GM12878 (cell line): ENCODE measurements around the gene SEL1L3. TPM values are rescaled to one million over a fixed set of nuclear protein-coding genes. Genes with fewer than 3 reads are reported as not detected.

ENCODE experiments used
- ATAC-seq: fragments of 200-7000 bp; cut with Tn5 transposase; 3 replicates; pipeline ENCODE4 v1.9.1; 2020; ENCODE audit warnings: mild to moderate bottlenecking, moderate library complexity
- BruUV-seq: library from RNA; stranded (reverse); fragments of 400-500 nt; replicated peaks from 2 replicates; lab custom pipeline; 2021; lab: Mats Ljungman, UMichigan
- CTCF ChIA-PET: fragments of 300-600 bp; sonication (Branson Sonifier 250); formaldehyde crosslinking; extraction: SDS; loops from one replicate; lab custom pipeline; 2021; ENCODE audit warnings: inconsistent platforms; lab: Yijun Ruan, JAX
- POLR2A ChIA-PET: fragments of 350-600 bp; formaldehyde crosslinking; extraction: SDS; loops from one replicate; lab custom pipeline; 2021; ENCODE audit warnings: inconsistent platforms; lab: Charles Lee
- RAD21 ChIA-PET: fragments of 300-600 bp; sonication (Branson Sonifier 250); formaldehyde crosslinking; loops from one replicate; lab custom pipeline; 2023; ENCODE audit warnings: antibody characterized with exemption; ENCODE audit not compliant: unreplicated experiment; lab: Charles Lee
- SMC1A ChIA-PET: fragments of 300-600 bp; sonication (Branson Sonifier 250); formaldehyde crosslinking; loops from one replicate; lab custom pipeline; 2023; ENCODE audit not compliant: unreplicated experiment, uncharacterized antibody; lab: Charles Lee
- DNase-seq: peaks from one replicate; pipeline ENCODE4 v3.0.0-alpha.2; 2011; ENCODE audit warnings: low read depth, low spot score
- FAIRE-seq: peaks from 3 replicates; lab custom pipeline; 2011; peaks lifted over from hg19 to GRCh38; lab: Jason Lieb, UNC
- H2AFZ ChIP-seq: 2 replicates; pipeline ENCODE4 v1.6.0; 2011; ENCODE audit warnings: low read depth, low read length, control low read depth; ENCODE audit not compliant: control insufficient read depth
- H3K27ac ChIP-seq: 2 replicates; pipeline ENCODE4 v1.5.1; 2011; ENCODE audit warnings: control low read depth; ENCODE audit not compliant: control insufficient read depth, insufficient read depth
- H3K27me3 ChIP-seq, 2 experiments: replicated peaks in 1 of 2; 2 replicates each; pipeline versions ENCODE4 v1.6.0 to v1.6.1; 2011; ENCODE audit warnings: low read length in 1 of 2; ENCODE audit not compliant: control insufficient read depth in 2 of 2, insufficient read depth in 2 of 2
- H3K36me3 ChIP-seq, 2 experiments: 2 replicates each; pipeline ENCODE4 v1.5.1; 2011; ENCODE audit warnings: low read length in 1 of 2; ENCODE audit not compliant: control insufficient read depth in 2 of 2, insufficient read depth in 2 of 2
- H3K4me1 ChIP-seq: 2 replicates; pipeline ENCODE4 v1.6.1; 2011; ENCODE audit warnings: mild to moderate bottlenecking, low read length, moderate library complexity, mixed read lengths; ENCODE audit not compliant: control insufficient read depth, insufficient read depth
- H3K4me2 ChIP-seq: 2 replicates; pipeline ENCODE4 v1.6.0; 2011; ENCODE audit warnings: control low read depth; ENCODE audit not compliant: control insufficient read depth, insufficient read depth
- H3K4me3 ChIP-seq: fragments of 200-600 bp; sonication (generic); 2 replicates; pipeline ENCODE4 v1.5.1; 2016
- H3K79me2 ChIP-seq: 2 replicates; pipeline ENCODE4 v1.6.0; 2011; ENCODE audit warnings: low read length; ENCODE audit not compliant: control insufficient read depth, insufficient read depth
- H3K9ac ChIP-seq: 2 replicates; pipeline ENCODE4 v1.8.0; 2011; ENCODE audit warnings: low read length, control low read depth, mixed read lengths; ENCODE audit not compliant: control insufficient read depth, insufficient read depth
- H3K9me3 ChIP-seq: replicated peaks from 3 replicates; pipeline ENCODE4 v1.5.1; 2011; ENCODE audit warnings: mild to moderate bottlenecking, low read length; ENCODE audit not compliant: control insufficient read depth, insufficient read depth
- H4K20me1 ChIP-seq: 2 replicates; pipeline ENCODE4 v1.6.0; 2011; ENCODE audit not compliant: control insufficient read depth, insufficient read depth
- BHLHE40 ChIP-seq, 2 experiments: fragments of 450-650 bp in 1 of 2; IDR thresholded peaks; 2 replicates each; pipeline ENCODE4 v1.6.1; 2011 to 2017; ENCODE audit warnings: low read depth in 2 of 2, borderline replicate concordance in 1 of 2, improper control_type of control experiment in 1 of 2, low read length in 1 of 2, mild to moderate bottlenecking in 1 of 2
- BMI1 ChIP-seq: fragments of 450-650 bp; IDR thresholded peaks from 2 replicates; pipeline ENCODE4 v1.6.1; 2016; ENCODE audit warnings: mild to moderate bottlenecking, moderate library complexity, borderline replicate concordance
- CEBPB ChIP-seq, 2 experiments: fragments of 150-350 bp in 1 of 2; IDR thresholded peaks; 2 replicates each; pipeline ENCODE4 v1.6.1; 2012 to 2014; ENCODE audit warnings: low read depth in 2 of 2, low read length in 2 of 2, borderline replicate concordance in 1 of 2, inconsistent platforms in 1 of 2
- EP300 ChIP-seq, 2 experiments: fragments of 150-350 bp in 1 of 2; IDR thresholded peaks; 2 replicates each; pipeline ENCODE4 v1.6.1; 2011 to 2012; ENCODE audit warnings: low read depth in 2 of 2, low read length in 2 of 2, borderline replicate concordance in 1 of 2, improper control_type of control experiment in 1 of 2, inconsistent platforms in 1 of 2; ENCODE audit not compliant: control insufficient read depth in 1 of 2
- FOS ChIP-seq: IDR thresholded peaks from 3 replicates; pipeline ENCODE4 v1.6.1; 2011; ENCODE audit warnings: borderline replicate concordance; ENCODE audit not compliant: insufficient read length; ENCODE audit errors: extremely low read depth
- MXI1 ChIP-seq: fragments of 150-350 bp; IDR thresholded peaks from 2 replicates; pipeline ENCODE4 v1.6.1; 2011; ENCODE audit warnings: low read depth, mild to moderate bottlenecking, inconsistent platforms, low read length, improper control_type of control experiment
- NBN ChIP-seq: fragments of 450-650 bp; IDR thresholded peaks from 2 replicates; pipeline ENCODE4 v1.6.1; 2016
- NR2C1 ChIP-seq: fragments of 450-650 bp; IDR thresholded peaks from 2 replicates; pipeline ENCODE4 v1.6.1; 2017; ENCODE audit warnings: antibody characterized with exemption, mild to moderate bottlenecking, moderate library complexity
- PAX5 ChIP-seq: IDR thresholded peaks from 2 replicates; pipeline ENCODE4 v1.6.1; 2011; ENCODE audit warnings: low read depth, low read length, borderline replicate concordance
- POU2F2 ChIP-seq: IDR thresholded peaks from 3 replicates; pipeline ENCODE4 v1.6.1; 2011; ENCODE audit warnings: low read depth, mild to moderate bottlenecking, low read length, borderline replicate concordance
- STAT1 ChIP-seq: fragments of 450-650 bp; conservative IDR thresholded peaks from 2 replicates; pipeline ENCODE4 v1.6.1; 2014; ENCODE audit warnings: antibody characterized with exemption, mild to moderate bottlenecking
- TCF12 ChIP-seq: IDR thresholded peaks from 2 replicates; pipeline ENCODE4 v1.6.1; 2011; ENCODE audit warnings: low read depth, mild to moderate bottlenecking, low read length
- TCF7 ChIP-seq: IDR thresholded peaks from 2 replicates; pipeline ENCODE4 v1.6.1; 2014; ENCODE audit warnings: antibody characterized with exemption, borderline replicate concordance
- ZBED1 ChIP-seq: IDR thresholded peaks from 2 replicates; pipeline ENCODE4 v1.6.1; 2016; ENCODE audit warnings: borderline replicate concordance
- ZNF592 ChIP-seq: fragments of 450-650 bp; IDR thresholded peaks from 2 replicates; pipeline ENCODE4 v1.6.1; 2017; ENCODE audit warnings: mild to moderate bottlenecking, moderate library complexity
- WGBS: methylation state at CpG from one replicate; pipeline ENCODE4 v1.1.6; 2016; ENCODE audit warnings: low lambda C conversion rate; ENCODE audit not compliant: insufficient replicate concordance, insufficient coverage; ENCODE audit errors: missing lambda C conversion rate; 5-methylcytosine and 5-hydroxymethylcytosine counted together
- in situ Hi-C: fragments of 300-500 bp; cut with MboI; formaldehyde crosslinking; loops from 9 replicates; pipeline ENCODE4 v1.14.3; 2018; ENCODE audit warnings: mixed read lengths
- intact Hi-C: fragments of 100-400 bp; cut with micrococcal nuclease; formaldehyde crosslinking; loops from one replicate; pipeline ENCODE4 v1.14.2; 2022; ENCODE audit not compliant: unreplicated experiment
- polyA plus RNA-seq, 11 experiments: library from polyadenylated mRNA; depleted of rRNA in 4 of 11; unstranded in 6 of 11; stranded (reverse) in 5 of 11; fragments of >200 nt; fragmentation: Nextera tagmentation in 4 of 11; fragmentation: Illumina TruSeq in 1 of 11; extraction: Ambion mirVana in 4 of 11; extraction: Trizol in 1 of 11; gene quantifications; 1 replicate in 1 of 11; 2 replicates in 10 of 11; pipeline versions ENCODE4 v1.2.1 to v1.2.3, GENCODE V29; 2011 to 2016; ENCODE audit warnings: inconsistent platforms in 2 of 11, missing spikeins in 2 of 11, low read depth in 1 of 11
- total RNA-seq, 4 experiments: library from RNA; depleted of rRNA in 3 of 4; stranded (reverse); fragments of >200 nt in 3 of 4; fragmentation: Illumina TruSeq in 1 of 4; extraction: Trizol in 1 of 4; gene quantifications; 2 replicates each; pipeline versions ENCODE4 v1.2.1 to v1.2.3, GENCODE V29; 2013 to 2021
- TF ChIP-seq, protein P1 (sequence below): IDR thresholded peaks from 2 replicates; pipeline ENCODE4 v1.6.1; 2012; ENCODE audit warnings: low read depth, low read length, improper control_type of control experiment

The SEL1L3 gene
- total and polyA plus RNA-seq, 10 of the 15 experiments (the other 5 are each of a cell fraction or from before 2014, with no cell fraction given), result 20.4 to 82.2 (median 47.3) TPM

GRCh38 chr4:25878676-25879075, 15.9 kb upstream of the SEL1L3 start:
- FAIRE-seq (peak; percentile 7), ATAC-seq (no peak), DNase-seq (no peak)
- in situ Hi-C loops, result no loop called here
- Histone ChIP-seq H3K4me2 (peak overlapping the region; percentile 72), H3K4me3 (no peak overlapping the region), H3K27ac (peak overlapping the region; percentile 53), H4K20me1 (no peaks in the 10 kb centered on the region), H3K4me1 (peaks cover 72% of the 10 kb centered on the region), H3K27me3 (no peaks in the 10 kb centered on the region), H3K79me2 (no peaks in the 10 kb centered on the region), H3K36me3 (no peaks in the 10 kb centered on the region), H3K9me3 (peaks cover 3% of the 10 kb centered on the region; the same call in 2 of the 3 replicates), H2AFZ (no peak overlapping the region; the same call in none of the 2 replicates), H3K9ac (no peak overlapping the region; the same call in 1 of the 2 replicates)
- ChIA-PET SMC1A (interaction anchor here (0.9 to 6.3 kb wide), 10 partner anchors 9 to 48 kb away, joined by 3 to 35 read pairs (median 4); no protein-coding TSS in a partner anchor), RAD21 (interaction anchor here (1.3 to 3.1 kb wide), 3 partner anchors 13 to 37 kb away, joined by 4 to 10 read pairs (median 5); no protein-coding TSS in a partner anchor), CTCF (interaction anchor here (0.6 to 1.5 kb wide), 6 partner anchors 13 to 1319 kb away, joined by 3 to 6 read pairs (median 4); no protein-coding TSS in a partner anchor), POLR2A (interaction anchor here (0.6 to 1.4 kb wide), 4 partner anchors 19 to 34 kb away, joined by 3 to 6 read pairs (median 3); no protein-coding TSS in a partner anchor)
- WGBS, result 16% methylated on average over 9 of the region's 9 CpGs
- no TSS peak for BruUV-seq
- intact Hi-C loops, result no loop called here
- peak; percentile 14 to 16; a peak in 1 of 4 replicates for TF ChIP-seq EP300 (IDR thresholded peaks at IDR 0.05; ENCODE audit: borderline replicate concordance in 1 of 2, control insufficient read depth in 1 of 2, low read depth in 2 of 2, low read length in 2 of 2)
- TF ChIP-seq NR2C1, result no peak
- TF ChIP-seq NBN, result peak; percentile 40; the same call in 1 of the 2 replicates
- TF ChIP-seq ZBED1, result no peak
- no peak for TF ChIP-seq TCF7
- TF ChIP-seq, protein P1, sequence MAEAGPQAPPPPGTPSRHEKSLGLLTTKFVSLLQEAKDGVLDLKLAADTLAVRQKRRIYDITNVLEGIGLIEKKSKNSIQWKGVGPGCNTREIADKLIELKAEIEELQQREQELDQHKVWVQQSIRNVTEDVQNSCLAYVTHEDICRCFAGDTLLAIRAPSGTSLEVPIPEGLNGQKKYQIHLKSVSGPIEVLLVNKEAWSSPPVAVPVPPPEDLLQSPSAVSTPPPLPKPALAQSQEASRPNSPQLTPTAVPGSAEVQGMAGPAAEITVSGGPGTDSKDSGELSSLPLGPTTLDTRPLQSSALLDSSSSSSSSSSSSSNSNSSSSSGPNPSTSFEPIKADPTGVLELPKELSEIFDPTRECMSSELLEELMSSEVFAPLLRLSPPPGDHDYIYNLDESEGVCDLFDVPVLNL, result no peak
- TF ChIP-seq BHLHE40 (IDR thresholded peaks at IDR 0.05; ENCODE audit: borderline replicate concordance in 1 of 2, low read depth in 2 of 2, low read length in 1 of 2), result peak in 1 of 2 experiments; percentile 49; a peak in 2 of 4 replicates
- TF ChIP-seq CEBPB (IDR thresholded peaks at IDR 0.05; ENCODE audit: borderline replicate concordance in 1 of 2, low read depth in 2 of 2, low read length in 2 of 2), result no peak
- peak; percentile 49; the same call in 1 of the 2 replicates for TF ChIP-seq TCF12
- no peak for TF ChIP-seq MXI1
- no peak for TF ChIP-seq FOS
- no peak for TF ChIP-seq BMI1
- TF ChIP-seq POU2F2, result no peak
- no peak for TF ChIP-seq ZNF592
- TF ChIP-seq STAT1, result no peak
- TF ChIP-seq PAX5, result 0 out of 2 replicates have a peak, but pooled peaks have one; percentile 29
